ENCODE data around the gene CNTNAP2.

Gene CNTNAP2

DNA sequence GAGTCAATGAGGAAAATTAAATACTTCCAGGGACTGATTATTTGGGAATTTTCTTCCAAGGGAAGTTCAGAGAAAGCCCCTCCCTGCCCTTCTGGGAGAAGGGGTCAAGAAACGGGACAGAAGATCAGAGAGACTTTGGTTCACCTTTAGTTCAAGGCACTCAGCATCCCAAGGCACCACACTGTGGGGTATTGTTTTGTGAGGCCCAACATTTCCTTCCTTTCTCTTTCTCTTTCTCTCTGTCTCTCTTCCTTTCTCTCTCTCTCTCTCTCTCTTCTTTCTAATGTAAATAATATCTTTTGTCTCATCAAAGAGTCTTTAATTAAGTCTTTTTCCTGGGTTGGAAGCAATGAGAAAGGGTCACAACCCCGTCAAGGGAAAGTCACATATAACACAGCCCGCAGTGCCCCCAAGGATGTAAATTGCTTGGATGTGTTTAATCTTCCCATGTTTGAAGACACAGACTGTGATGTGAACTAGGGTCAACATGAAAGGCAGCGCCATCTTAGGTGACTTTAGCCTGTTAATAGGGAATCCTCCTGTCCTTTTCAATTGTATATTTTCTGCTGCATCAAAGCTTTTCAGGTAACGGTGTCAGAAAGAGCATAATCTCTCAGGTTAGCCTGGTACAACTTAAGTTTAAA lies 1490.7 kb downstream of the CNTNAP2 start:
- DNase-seq = no peak

DNA sequence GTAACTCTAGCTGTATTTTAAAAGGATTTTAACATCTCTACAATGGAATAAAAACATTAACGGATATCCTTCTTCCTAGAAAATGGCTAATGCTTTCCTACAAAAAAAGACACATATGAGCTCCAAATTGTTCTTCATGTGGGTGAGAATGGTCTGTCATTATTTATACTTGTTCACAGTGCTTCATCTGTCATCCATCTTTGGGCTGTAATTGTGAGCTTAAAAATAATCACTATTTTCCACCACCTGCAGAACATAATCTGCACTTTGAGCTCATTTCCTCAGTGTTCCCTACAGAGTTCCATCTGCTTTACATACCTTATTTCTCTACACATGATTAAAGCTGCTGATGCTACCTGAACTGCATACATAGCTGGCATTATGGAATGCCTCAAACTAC lies 1494.8 kb downstream of the CNTNAP2 start:
- DNase-seq = no peak

DNA sequence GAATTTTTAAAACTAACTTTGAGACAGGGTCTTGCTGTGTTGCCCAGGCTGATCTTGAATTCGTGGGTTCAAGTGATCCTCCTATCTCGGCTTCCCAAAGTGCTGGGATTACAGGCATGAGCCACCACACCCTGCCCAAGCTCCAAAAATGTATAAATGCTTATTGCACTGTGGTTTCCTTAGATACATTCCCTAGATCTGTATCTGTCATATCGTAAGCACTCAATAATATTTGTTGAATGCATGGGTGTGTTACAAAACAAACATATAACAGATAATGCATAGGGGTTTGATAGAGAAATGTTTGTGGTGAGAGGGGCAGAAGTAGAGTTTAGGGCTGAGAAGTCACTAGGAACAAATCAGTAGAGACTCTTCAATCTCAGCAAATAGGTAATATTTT lies 1518.7 kb downstream of the CNTNAP2 start:
- DNase-seq = no peak

DNA sequence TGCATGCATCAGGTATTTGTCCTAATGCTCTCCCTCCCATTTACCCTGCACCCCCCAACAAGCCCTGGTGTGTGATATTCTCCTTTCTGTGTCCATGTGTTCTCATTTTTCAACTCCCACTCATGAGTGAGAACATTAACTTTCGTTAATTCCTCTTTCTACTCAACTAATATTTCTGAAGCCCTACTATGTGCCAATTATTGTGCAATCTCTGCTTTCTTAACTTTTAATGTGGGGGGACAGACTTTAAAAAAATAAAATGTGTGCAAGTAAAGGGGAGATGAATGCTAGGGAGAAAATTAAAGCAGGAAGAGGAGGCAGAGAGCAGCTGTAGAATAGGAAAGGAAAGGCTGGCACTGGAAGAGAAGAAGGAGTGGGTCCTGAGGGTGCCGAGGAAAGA lies 1520.0 kb downstream of the CNTNAP2 start:
- no peak for DNase-seq

DNA sequence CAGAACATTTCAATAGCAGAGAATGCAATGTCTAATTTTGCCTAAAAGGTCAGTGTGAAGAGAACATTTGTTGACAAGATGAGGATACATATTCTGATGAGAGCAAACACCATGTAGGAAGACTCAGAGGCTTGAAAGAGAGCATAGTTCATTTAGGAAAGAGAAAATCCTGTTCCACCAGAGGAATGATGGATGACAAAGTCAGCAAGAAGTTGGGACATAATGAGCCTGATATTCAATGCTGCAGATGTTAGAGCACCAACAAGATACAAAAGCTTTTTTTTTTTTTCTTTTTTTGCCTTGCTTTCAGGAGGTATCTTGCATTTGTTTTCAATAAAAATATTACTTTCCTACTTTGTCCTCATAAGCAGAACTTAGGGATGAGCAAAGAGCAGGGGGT lies 1522.0 kb downstream of the CNTNAP2 start:
- DNase-seq = no peak

DNA sequence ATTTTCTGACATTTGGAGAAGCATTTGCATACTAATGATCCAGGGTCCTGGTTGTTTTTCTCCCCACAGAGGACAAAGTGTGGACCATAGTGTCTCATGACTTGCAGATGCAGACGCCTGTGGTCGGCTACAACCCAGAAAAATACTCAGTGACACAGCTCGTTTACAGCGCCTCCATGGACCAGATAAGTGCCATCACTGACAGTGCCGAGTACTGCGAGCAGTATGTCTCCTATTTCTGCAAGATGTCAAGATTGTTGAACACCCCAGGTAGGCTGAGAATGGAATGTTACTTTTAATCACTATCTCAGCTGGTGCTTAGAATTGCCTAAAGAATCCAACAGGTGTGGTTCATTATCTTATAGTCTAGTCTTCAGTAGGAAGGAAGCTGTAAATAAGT lies 1522.4 kb downstream of the CNTNAP2 start:
- no peak for DNase-seq

GRCh38 chr7:147639751-147640150 lies 1523.2 kb downstream of the CNTNAP2 start:
- DNase-seq = no peak

- DNase-seq = no peak
Measured at GRCh38 chr7:147640821-147641220, 1524.2 kb downstream of the CNTNAP2 start.

DNA sequence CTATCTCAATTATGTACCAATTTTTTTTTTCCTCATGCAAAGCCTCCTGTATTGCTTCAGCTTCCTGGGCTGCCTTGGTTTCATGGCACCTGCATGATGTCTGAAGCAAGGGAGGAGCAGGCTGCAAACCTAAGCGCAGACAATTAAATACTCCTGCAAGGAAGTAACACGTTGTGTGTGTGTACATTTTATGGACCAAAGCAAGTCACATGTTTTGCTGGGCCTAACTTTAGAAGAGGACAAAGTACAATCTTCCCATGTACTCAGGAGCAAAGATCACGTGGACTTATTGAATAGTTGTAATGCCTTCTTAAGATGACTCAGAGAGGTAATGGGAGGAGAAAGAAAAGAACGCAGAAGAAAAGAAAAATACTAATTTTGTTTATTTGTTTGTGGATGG lies 1530.0 kb downstream of the CNTNAP2 start:
- no peak for DNase-seq

- no peak for DNase-seq
Measured at GRCh38 chr7:147650991-147651390, 1534.4 kb downstream of the CNTNAP2 start.

DNA sequence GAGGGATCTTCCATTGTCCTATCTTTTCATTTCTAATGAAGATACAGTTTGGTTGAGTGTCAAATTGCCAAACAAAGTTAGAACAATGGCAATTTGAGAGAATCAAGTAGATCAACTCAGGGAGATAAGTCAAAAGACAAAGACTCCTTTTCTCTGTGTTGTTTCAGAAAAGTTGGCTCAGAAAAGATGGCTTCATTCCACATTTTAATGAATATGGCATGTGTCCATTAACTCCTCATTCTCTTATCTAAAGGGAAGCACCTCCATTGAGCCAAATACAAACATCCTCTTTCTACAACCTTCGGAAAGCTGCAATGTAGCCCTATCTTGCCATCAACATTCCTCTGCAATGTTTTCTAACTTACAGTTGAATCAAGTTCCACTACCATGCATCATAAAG lies 1535.0 kb downstream of the CNTNAP2 start:
- DNase-seq = no peak

GRCh38 chr7:147653456-147653855 lies 1536.9 kb downstream of the CNTNAP2 start:
- DNase-seq = no peak

GRCh38 chr7:147658392-147658967 lies 1541.9 kb downstream of the CNTNAP2 start:
- no peak for DNase-seq

DNA sequence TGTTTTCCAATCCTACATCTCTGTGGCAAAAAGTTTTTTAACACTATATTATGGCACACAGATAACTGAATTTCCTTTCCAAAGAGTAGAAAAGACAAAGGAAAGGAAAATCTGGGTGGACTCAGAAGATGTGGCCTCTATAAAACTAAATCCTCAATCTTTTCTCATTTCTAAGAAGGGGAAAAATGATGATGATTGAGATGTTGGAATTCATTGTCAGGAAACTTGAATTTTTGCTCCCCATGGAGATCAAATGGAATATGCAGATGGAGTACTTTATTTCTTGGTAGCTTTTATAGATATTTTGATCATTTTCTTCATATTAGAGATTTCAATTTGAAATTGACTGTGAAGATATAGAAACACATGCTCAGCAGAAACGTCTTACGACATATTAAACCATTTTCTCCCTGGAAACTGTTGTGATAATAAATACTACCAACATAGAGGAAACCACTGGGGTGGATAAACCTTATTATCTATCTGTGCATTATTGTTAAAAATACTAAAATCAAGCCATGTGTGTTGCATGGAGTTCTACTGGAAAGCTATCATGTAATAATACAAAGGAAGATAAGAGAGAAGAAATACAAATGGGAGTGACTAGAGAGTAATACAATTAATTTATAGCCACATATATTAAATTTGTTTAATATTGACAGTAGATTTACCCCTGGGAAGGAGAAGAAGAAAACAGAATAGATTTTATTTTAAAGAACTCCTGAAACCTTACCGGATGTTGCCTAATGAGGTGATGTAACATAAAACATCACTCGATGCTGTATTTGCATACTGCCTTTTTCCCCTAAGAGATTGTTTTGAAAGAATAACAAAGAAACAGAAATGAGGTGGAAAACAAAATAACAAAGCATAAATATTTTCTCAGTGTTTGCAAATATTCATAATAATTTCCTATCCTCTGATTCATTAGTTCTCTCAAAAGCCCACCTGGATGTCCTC lies 1542.7 kb downstream of the CNTNAP2 start:
- no peak for DNase-seq

GRCh38 chr7:147664541-147664940 lies 1547.9 kb downstream of the CNTNAP2 start:
- DNase-seq = no peak

DNA sequence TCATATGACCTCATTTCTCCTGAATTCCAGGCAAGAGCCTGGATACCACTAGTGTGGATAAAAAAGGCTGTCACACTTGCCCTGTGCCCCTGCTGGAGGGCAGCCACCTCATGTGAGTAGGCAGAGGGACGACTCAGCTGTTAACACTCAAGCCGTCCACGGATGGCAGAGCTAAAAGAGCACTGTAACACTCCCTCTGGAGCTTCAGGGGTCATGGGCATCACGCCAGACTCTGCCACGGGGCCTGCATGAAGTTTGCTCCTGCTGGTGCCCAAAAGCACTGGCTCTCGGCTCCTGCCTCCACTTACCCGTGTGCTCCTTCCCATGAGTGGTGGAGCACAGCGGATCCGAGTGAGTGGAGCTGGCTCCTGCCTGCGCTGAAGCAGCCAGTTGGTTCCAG lies 1554.2 kb downstream of the CNTNAP2 start:
- DNase-seq = no peak

- no peak for DNase-seq
Measured at GRCh38 chr7:147674705-147675104, 1558.1 kb downstream of the CNTNAP2 start.

GRCh38 chr7:147678943-147679342 lies 1562.3 kb downstream of the CNTNAP2 start:
- DNase-seq = no peak

- DNase-seq = no peak
Measured at GRCh38 chr7:147681530-147681929, 1564.9 kb downstream of the CNTNAP2 start.

- no peak for DNase-seq
Measured at GRCh38 chr7:147700702-147701101, 1584.1 kb downstream of the CNTNAP2 start.

GRCh38 chr7:147707926-147708325 lies 1591.3 kb downstream of the CNTNAP2 start:
- no peak for DNase-seq

- no peak for DNase-seq
Measured at GRCh38 chr7:147708871-147709270, 1592.3 kb downstream of the CNTNAP2 start.

DNA sequence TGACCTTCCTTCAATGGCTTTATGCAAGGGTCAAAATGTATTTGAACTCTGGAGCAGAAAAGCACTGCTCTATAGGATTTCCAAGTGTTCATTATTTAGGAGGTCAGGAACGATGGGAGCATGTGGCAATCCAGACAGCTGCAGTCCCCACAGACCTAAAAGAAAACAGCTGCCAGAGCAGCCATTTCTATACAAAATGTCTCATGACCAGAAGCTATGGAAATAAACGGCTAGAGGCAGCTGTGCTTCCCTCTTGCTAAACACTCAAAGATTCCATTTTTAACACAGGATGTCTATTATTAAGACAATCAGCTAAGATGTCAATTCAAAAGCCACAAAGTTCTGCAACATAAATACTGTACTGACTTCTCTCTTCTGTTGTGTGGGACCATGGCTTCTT lies 1594.8 kb downstream of the CNTNAP2 start:
- DNase-seq = no peak
